ENCODE results near the gene SCAF11.

SCAF11 gene

DNA sequence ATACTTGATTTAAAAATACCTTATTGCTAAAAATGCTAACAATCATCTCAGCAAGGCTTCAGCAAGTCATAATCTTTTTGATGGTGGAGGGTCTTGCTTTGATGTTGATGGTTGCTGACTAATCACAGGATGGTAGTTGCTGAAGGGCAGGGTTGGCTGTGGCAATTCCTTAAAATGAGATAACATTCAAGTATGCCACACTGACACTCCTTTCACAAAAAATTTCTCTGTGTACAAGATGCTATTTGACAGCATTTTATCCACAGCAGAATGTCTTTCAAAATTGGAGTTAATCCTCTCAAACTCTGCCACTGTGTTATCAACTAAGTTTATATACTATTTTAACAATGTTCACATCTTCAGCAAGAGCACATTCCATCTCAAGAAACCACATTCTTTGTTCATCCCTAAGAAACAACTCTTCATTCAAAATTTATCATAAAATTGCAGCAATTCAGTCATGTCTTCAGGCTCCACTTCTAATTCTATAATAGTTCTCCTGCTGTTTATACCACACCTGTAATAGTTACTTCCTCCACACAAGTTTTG is 16.1 kb downstream of the SCAF11 start:
- Histone ChIP-seq H3K4me3 (no peak overlapping the region), H3K4me1 (peaks cover 0 to 86% (median 0%) of the 10 kb centered on the region in 10 experiments; a peak in 7 of 20 replicates)
- TF ChIP-seq Cebpa-rat (IDR thresholded peaks at IDR 0.05): no peak

DNA sequence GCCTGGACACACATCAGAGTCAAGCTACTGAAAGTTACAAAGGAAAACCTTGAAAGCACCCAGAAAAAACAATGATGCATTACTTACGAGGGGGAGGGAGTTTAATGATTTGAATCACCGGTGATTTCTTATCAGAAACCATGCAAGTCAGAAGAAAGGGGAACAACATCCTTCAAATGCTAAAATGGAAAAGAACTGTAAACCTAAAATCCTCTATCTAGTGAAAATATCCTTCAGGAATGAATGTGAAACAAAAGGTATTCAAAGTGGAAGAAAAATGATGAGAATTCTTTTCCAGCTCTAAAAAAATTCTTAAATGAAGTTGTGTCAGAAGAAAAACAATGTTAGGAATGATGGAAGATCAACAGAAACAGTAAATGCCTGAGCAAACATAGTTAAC is 16.8 kb downstream of the SCAF11 start:
- Histone ChIP-seq H3K36me3 (peaks cover 37 to 97% (median 78%) of the 10 kb centered on the region in 11 experiments), H3K9ac (no peak overlapping the region), H3K4me2 (peak overlapping the region in 4 of 11 experiments; percentile 27 to 75 (median 49); a peak in 6 of 22 replicates), H3K4me3 (peak overlapping the region in 1 of 10 experiments; percentile 17; a peak in 1 of 20 replicates), H3K9me3 (replicated peaks in 1 of 11) (peaks cover 0 to 69% (median 54%) of the 10 kb centered on the region in 11 experiments; a peak in 18 of 22 replicates), H3K27me3 (no peaks in the 10 kb centered on the region), H3K27ac (peak overlapping the region in 2 of 11 experiments; percentile 15 to 19; a peak in 1 of 22 replicates), H3K4me1 (peaks cover 0 to 88% (median 0%) of the 10 kb centered on the region in 10 experiments; a peak in 7 of 20 replicates), H4K20me1 (peaks cover 64 to 98% (median 88%) of the 10 kb centered on the region in 11 experiments)
- no peak for TF ChIP-seq Cebpa-rat (IDR thresholded peaks at IDR 0.05)

More for the DNA sequence above, 16.1 kb downstream of the SCAF11 start:
- peaks cover 64 to 98% (median 88%) of the 10 kb centered on the region in 11 experiments for H4K20me1 ChIP-seq
- H3K27ac ChIP-seq: no peak overlapping the region
- peaks cover 0 to 64% (median 51%) of the 10 kb centered on the region in 11 experiments; a peak in 18 of 22 replicates for H3K9me3 ChIP-seq (replicated peaks in 1 of 11)
- H3K4me2 ChIP-seq: peak overlapping the region in 1 of 11 experiments; percentile 75; a peak in 1 of 22 replicates
- H3K9ac ChIP-seq: no peak overlapping the region
- H3K36me3 ChIP-seq: peaks cover 37 to 97% (median 76%) of the 10 kb centered on the region in 11 experiments
- no peaks in the 10 kb centered on the region for H3K27me3 ChIP-seq

DNA sequence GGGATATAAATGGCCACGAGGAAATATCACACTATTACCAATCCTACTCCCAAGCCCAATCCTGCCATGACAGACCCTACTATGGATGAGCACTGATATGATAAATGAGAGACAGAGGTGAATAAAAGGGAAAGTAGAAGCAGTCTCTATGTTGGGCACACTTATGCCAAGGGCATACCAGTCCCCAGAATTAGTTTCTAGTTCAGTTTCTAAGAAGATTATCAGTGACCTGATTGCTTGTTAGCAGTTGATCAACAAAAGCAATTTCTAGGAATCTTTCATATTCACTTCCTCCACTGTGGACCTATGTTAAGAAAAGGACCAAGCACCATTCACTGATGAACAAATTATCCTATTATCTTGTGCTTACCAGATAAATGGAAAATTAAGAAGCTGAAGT is 20.0 kb downstream of the SCAF11 start:
- Histone ChIP-seq H3K27ac (no peak overlapping the region), H4K20me1 (peaks cover 59 to 98% (median 86%) of the 10 kb centered on the region in 11 experiments; a peak in 20 of 22 replicates), H3K27me3 (no peaks in the 10 kb centered on the region), H3K9me3 (replicated peaks in 1 of 11) (peaks cover 0 to 71% (median 63%) of the 10 kb centered on the region in 11 experiments; a peak in 18 of 22 replicates), H3K9ac (no peak overlapping the region), H3K4me1 (peaks cover 0 to 80% (median 0%) of the 10 kb centered on the region in 10 experiments; a peak in 7 of 20 replicates), H3K36me3 (peaks cover 39 to 94% (median 77%) of the 10 kb centered on the region in 11 experiments), H3K4me2 (no peak overlapping the region), H3K4me3 (no peak overlapping the region)
- no peak for TF ChIP-seq Cebpa-rat (IDR thresholded peaks at IDR 0.05)

DNA sequence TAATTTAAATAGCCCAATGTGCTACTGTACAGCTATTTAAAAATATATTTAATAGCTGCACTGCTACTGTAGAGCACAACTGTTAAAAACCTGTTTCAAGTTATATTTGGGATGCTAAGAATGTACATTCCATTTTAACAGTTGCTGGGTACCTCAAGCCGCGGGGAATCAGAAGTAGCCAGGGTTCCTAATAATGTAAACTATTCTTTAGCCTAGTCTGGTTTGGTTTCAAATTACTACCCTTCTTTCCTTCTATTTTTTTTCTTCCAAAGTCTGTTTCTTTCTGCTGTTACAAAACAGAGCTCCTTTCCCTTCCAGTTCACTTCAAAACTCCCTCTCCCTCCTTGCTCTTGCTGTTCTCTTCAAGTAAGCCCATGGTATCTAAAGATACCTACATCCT is 21.3 kb downstream of the SCAF11 start:
- H3K4me3 ChIP-seq: no peak overlapping the region
- no peak overlapping the region for H3K27ac ChIP-seq
- H3K4me1 ChIP-seq: peaks cover 0 to 68% (median 0%) of the 10 kb centered on the region in 10 experiments; a peak in 7 of 20 replicates
- no peaks in the 10 kb centered on the region for H3K27me3 ChIP-seq
- TF ChIP-seq Cebpa-rat (IDR thresholded peaks at IDR 0.05): no peak
- H3K36me3 ChIP-seq: peaks cover 42 to 94% (median 77%) of the 10 kb centered on the region in 11 experiments
- peaks cover 0 to 71% (median 63%) of the 10 kb centered on the region in 11 experiments; a peak in 19 of 22 replicates for H3K9me3 ChIP-seq (replicated peaks in 1 of 11)
- no peak overlapping the region for H3K4me2 ChIP-seq
- peaks cover 53 to 98% (median 84%) of the 10 kb centered on the region in 11 experiments; a peak in 20 of 22 replicates for H4K20me1 ChIP-seq
- H3K9ac ChIP-seq: no peak overlapping the region

DNA sequence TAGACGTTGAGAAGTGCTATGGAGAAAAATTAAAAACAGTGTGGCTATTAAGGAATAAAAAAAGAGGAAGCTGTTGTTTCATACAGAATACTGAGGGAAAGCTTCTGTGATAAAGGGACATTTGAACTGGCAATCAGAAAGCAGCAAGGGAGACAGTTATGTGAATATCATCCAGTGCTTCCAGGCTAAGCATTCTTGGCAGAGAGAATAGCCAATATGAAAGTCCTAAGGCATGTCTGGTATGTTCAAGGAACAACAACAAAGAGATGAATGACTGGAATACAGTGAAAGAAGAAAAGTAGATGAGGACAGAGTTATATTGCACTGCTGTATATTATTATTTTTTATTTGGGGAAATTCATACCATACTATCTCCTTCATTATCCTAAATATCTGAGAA is 23.9 kb downstream of the SCAF11 start:
- H3K4me1 ChIP-seq: peaks cover 0 to 45% (median 0%) of the 10 kb centered on the region in 10 experiments; a peak in 4 of 20 replicates
- peak overlapping the region in 2 of 11 experiments; percentile 40 to 45; a peak in 2 of 22 replicates for H3K4me2 ChIP-seq
- peaks cover 59 to 96% (median 81%) of the 10 kb centered on the region in 11 experiments for H3K36me3 ChIP-seq
- no peak overlapping the region for H3K27ac ChIP-seq
- no peaks in the 10 kb centered on the region for H3K27me3 ChIP-seq
- peaks cover 50 to 100% (median 75%) of the 10 kb centered on the region in 11 experiments; a peak in 20 of 22 replicates for H4K20me1 ChIP-seq
- H3K9ac ChIP-seq: no peak overlapping the region
- H3K4me3 ChIP-seq: no peak overlapping the region
- TF ChIP-seq Cebpa-rat (IDR thresholded peaks at IDR 0.05): no peak
- peaks cover 0 to 66% (median 53%) of the 10 kb centered on the region in 11 experiments; a peak in 19 of 22 replicates for H3K9me3 ChIP-seq (replicated peaks in 1 of 11)

DNA sequence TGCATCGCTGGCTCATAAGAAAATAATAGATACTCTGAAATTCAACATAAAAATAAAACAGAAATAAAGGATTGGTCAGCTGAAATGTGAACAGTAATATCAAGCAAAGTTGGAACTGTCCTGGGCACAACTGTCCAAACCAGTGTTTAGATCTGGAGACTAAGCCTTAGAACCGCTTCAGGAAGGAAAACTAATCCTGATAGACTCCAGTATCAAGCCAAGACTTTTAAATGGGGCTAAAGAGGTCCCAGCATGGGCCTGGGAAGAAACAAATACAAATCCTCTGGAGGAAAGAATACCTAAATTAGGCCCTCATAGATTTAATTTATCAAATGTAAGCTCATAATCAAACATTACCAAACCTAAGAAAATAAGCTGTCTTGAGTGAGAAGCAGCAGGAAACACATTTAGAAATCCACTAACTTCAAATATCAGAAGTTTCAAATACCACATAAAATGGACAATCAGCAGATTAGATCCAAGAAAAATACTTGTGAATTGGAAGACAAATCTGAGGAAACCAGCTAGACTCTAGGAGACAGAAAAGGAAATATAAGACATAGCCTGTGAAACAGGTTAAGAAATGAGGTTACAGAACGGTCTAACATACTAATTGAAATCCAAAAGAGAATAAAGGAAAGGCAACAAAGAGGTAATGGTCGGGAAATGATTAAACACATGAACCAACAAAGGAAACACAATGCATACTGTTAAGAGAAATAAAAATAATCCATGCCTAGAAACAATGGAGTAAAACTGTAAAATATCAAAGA is 27.6 kb downstream of the SCAF11 start:
- H3K27me3 ChIP-seq: no peaks in the 10 kb centered on the region
- no peak for TF ChIP-seq Cebpa-rat (IDR thresholded peaks at IDR 0.05)
- H3K4me1 ChIP-seq: peaks cover 0 to 19% (median 0%) of the 10 kb centered on the region in 10 experiments; a peak in 4 of 20 replicates
- peaks cover 78 to 100% (median 85%) of the 10 kb centered on the region in 11 experiments for H3K36me3 ChIP-seq
- no peak overlapping the region for H3K4me2 ChIP-seq
- H3K9me3 ChIP-seq (replicated peaks in 1 of 11): peaks cover 0 to 44% (median 35%) of the 10 kb centered on the region in 11 experiments; a peak in 19 of 22 replicates
- peaks cover 23 to 100% (median 46%) of the 10 kb centered on the region in 11 experiments; a peak in 20 of 22 replicates for H4K20me1 ChIP-seq
- H3K4me3 ChIP-seq: no peak overlapping the region
- no peak overlapping the region for H3K27ac ChIP-seq
- H3K9ac ChIP-seq: no peak overlapping the region

DNA sequence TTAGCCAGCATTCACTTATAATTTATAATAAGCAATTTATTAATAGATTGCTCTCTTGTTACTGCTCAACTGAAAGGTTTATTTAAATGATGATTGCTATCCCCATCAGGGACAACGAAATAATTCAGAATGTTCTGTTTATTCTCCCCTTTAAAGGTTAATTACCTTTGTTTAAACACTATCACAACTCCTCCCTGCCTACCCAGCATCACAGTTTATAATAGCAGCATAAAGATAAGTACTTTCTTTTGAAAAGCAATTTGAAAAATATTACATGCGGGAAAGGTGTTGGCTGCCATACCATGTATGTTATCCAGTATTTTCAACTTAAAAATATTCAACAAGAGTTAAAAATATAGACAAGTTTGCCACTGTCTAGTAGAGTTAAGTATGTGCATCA is 30.6 kb downstream of the SCAF11 start:
- no peak for TF ChIP-seq Cebpa-rat (IDR thresholded peaks at IDR 0.05)
- H3K9me3 ChIP-seq (replicated peaks in 1 of 11): peaks cover 0 to 23% (median 20%) of the 10 kb centered on the region in 11 experiments; a peak in 19 of 22 replicates
- H3K4me2 ChIP-seq: no peak overlapping the region
- no peaks in the 10 kb centered on the region for H3K27me3 ChIP-seq
- H4K20me1 ChIP-seq: peaks cover 0 to 99% (median 24%) of the 10 kb centered on the region in 11 experiments; a peak in 15 of 22 replicates
- H3K27ac ChIP-seq: no peak overlapping the region
- no peak overlapping the region for H3K9ac ChIP-seq
- H3K36me3 ChIP-seq: peaks cover 74 to 100% (median 94%) of the 10 kb centered on the region in 11 experiments
- no peak overlapping the region for H3K4me3 ChIP-seq
- no peaks in the 10 kb centered on the region for H3K4me1 ChIP-seq

DNA sequence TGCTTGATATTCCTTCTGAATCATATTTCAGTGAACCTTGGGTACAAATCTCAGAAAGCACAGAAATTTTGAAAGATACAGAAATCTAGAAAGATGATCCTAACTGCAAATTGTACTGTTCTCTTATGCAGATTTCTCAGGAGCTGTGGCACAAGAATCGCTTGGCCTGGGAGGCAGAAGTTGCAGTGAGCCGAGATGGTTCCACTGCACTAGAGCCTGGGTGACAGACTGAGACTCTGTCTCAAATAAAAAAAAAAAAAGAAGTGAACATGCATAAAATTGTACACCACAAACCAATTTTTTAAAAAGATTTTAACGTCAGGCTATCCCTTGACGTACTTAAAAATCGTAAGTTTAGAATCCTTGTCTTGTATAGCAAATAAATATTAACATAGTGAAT is 31.3 kb downstream of the SCAF11 start:
- Histone ChIP-seq H3K9me3 (replicated peaks in 1 of 11) (peaks cover 0 to 16% (median 13%) of the 10 kb centered on the region in 11 experiments; a peak in 18 of 22 replicates), H3K36me3 (peaks cover 74 to 100% (median 94%) of the 10 kb centered on the region in 11 experiments)

More for the DNA sequence above, 31.3 kb downstream of the SCAF11 start:
- no peak overlapping the region for H3K4me3 ChIP-seq
- H3K4me1 ChIP-seq: no peaks in the 10 kb centered on the region
- H4K20me1 ChIP-seq: peaks cover 0 to 99% (median 19%) of the 10 kb centered on the region in 11 experiments; a peak in 13 of 22 replicates
- no peak overlapping the region for H3K4me2 ChIP-seq
- TF ChIP-seq Cebpa-rat (IDR thresholded peaks at IDR 0.05): no peak
- no peaks in the 10 kb centered on the region for H3K27me3 ChIP-seq
- H3K9ac ChIP-seq: no peak overlapping the region
- H3K27ac ChIP-seq: no peak overlapping the region
